Large intestine (tissue), 3 donors: ENCODE data around the gene SAMSN1. TPM values are rescaled to one million over a fixed set of nuclear protein-coding genes. Genes with fewer than 3 reads are reported as not detected.

Experiments used
- DNase-seq, 2 donors: peaks; one replicate each; pipeline versions ENCODE4 v3.0.0 to v3.0.0-alpha.2; 2013
- H3K27ac ChIP-seq: one replicate; pipeline ENCODE4 v1.5.1; 2013; ENCODE audit warnings: low read length
- H3K27me3 ChIP-seq: 2 replicates; pipeline ENCODE4 v1.6.1; 2013; ENCODE audit warnings: low read length; ENCODE audit not compliant: control insufficient read depth, insufficient read depth
- H3K36me3 ChIP-seq: 2 replicates; pipeline ENCODE4 v1.6.1; 2013; ENCODE audit warnings: low read length; ENCODE audit not compliant: control insufficient read depth, insufficient read depth
- H3K4me1 ChIP-seq: one replicate; pipeline ENCODE4 v1.6.1; 2013; ENCODE audit warnings: low read length; ENCODE audit not compliant: control insufficient read depth, insufficient read depth
- H3K4me3 ChIP-seq: one replicate; pipeline ENCODE4 v1.5.1; 2013; ENCODE audit warnings: low read length
- H3K9me3 ChIP-seq: one replicate; pipeline ENCODE4 v1.6.1; 2013; ENCODE audit warnings: mild to moderate bottlenecking, low read depth, low read length, moderate library complexity; ENCODE audit not compliant: control insufficient read depth
- WGBS: methylation state at CpG from one replicate; pipeline ENCODE4 v1.1.5; 2013; ENCODE audit warnings: low lambda C conversion rate; ENCODE audit not compliant: insufficient coverage; 5-methylcytosine and 5-hydroxymethylcytosine counted together
- polyA plus RNA-seq: library from polyadenylated mRNA; unstranded; fragments of 120-200 nt; gene quantifications from one replicate; pipeline ENCODE4 v1.2.1, GENCODE V29; 2013

Gene SAMSN1
- polyA plus RNA-seq, 1 donor: 3.4 TPM

- Histone ChIP-seq H3K4me1 (no peaks in the 10 kb centered on the region), H3K9me3 (no peaks in the 10 kb centered on the region), H3K36me3 (no peaks in the 10 kb centered on the region), H3K4me3 (no peak overlapping the region), H3K27me3 (no peaks in the 10 kb centered on the region), H3K27ac (no peak overlapping the region)
- DNase-seq: no peak
- no CpG with 5 or more reads among the region's 2 CpGs for WGBS
Observed at GRCh38 chr21:14584357-14585095, 38.4 kb upstream of the SAMSN1 start.

GRCh38 chr21:14583629-14584255, 37.6 kb upstream of the SAMSN1 start:
- DNase-seq: no peak
- Histone ChIP-seq H3K27me3 (no peaks in the 10 kb centered on the region), H3K36me3 (no peaks in the 10 kb centered on the region), H3K27ac (no peak overlapping the region), H3K9me3 (no peaks in the 10 kb centered on the region), H3K4me3 (no peak overlapping the region), H3K4me1 (no peaks in the 10 kb centered on the region)
- 85% methylated on average over 3 of the region's 4 CpGs for WGBS

GRCh38 chr21:14582934-14583628, 37.0 kb upstream of the SAMSN1 start:
- DNase-seq: no peak
- 81% methylated on average over 3 of the region's 10 CpGs for WGBS
- no peaks in the 10 kb centered on the region for H3K4me1 ChIP-seq
- no peaks in the 10 kb centered on the region for H3K36me3 ChIP-seq
- H3K9me3 ChIP-seq: no peaks in the 10 kb centered on the region
- H3K4me3 ChIP-seq: no peak overlapping the region
- no peak overlapping the region for H3K27ac ChIP-seq
- H3K27me3 ChIP-seq: no peaks in the 10 kb centered on the region

GRCh38 chr21:14581902-14582457, 35.9 kb upstream of the SAMSN1 start:
- no peaks in the 10 kb centered on the region for H3K27me3 ChIP-seq
- no peak overlapping the region for H3K27ac ChIP-seq
- WGBS: 80% methylated on average over 1 of the region's 6 CpGs
- no peak overlapping the region for H3K4me3 ChIP-seq
- no peaks in the 10 kb centered on the region for H3K36me3 ChIP-seq
- no peaks in the 10 kb centered on the region for H3K4me1 ChIP-seq
- H3K9me3 ChIP-seq: no peaks in the 10 kb centered on the region
- no peak for DNase-seq

GRCh38 chr21:14573244-14573643, 27.1 kb upstream of the SAMSN1 start:
- Histone ChIP-seq H3K27me3 (no peaks in the 10 kb centered on the region), H3K36me3 (no peaks in the 10 kb centered on the region), H3K4me3 (no peak overlapping the region), H3K9me3 (no peaks in the 10 kb centered on the region), H3K27ac (no peak overlapping the region), H3K4me1 (no peaks in the 10 kb centered on the region)
- DNase-seq: no peak
- 100% methylated on average over 1 of the region's 1 CpG for WGBS

GRCh38 chr21:14572204-14572780, 26.2 kb upstream of the SAMSN1 start:
- WGBS: no CpG with 5 or more reads among the region's 2 CpGs
- H3K36me3 ChIP-seq: no peaks in the 10 kb centered on the region
- H3K4me3 ChIP-seq: no peak overlapping the region
- no peaks in the 10 kb centered on the region for H3K9me3 ChIP-seq
- H3K27ac ChIP-seq: no peak overlapping the region
- no peaks in the 10 kb centered on the region for H3K27me3 ChIP-seq
- no peak for DNase-seq
- no peaks in the 10 kb centered on the region for H3K4me1 ChIP-seq

GRCh38 chr21:14569868-14570267, 23.8 kb upstream of the SAMSN1 start:
- H3K27ac ChIP-seq: no peak overlapping the region
- H3K4me3 ChIP-seq: no peak overlapping the region
- 80% methylated on average over 1 of the region's 6 CpGs for WGBS
- no peaks in the 10 kb centered on the region for H3K36me3 ChIP-seq
- DNase-seq: no peak
- H3K27me3 ChIP-seq: no peaks in the 10 kb centered on the region
- no peaks in the 10 kb centered on the region for H3K9me3 ChIP-seq
- H3K4me1 ChIP-seq: no peaks in the 10 kb centered on the region

GRCh38 chr21:14569026-14569621, 23.0 kb upstream of the SAMSN1 start:
- H3K36me3 ChIP-seq: no peaks in the 10 kb centered on the region
- H3K9me3 ChIP-seq: no peaks in the 10 kb centered on the region
- no peaks in the 10 kb centered on the region for H3K27me3 ChIP-seq
- H3K27ac ChIP-seq: no peak overlapping the region
- H3K4me3 ChIP-seq: no peak overlapping the region
- DNase-seq: no peak
- H3K4me1 ChIP-seq: no peaks in the 10 kb centered on the region
- 83% methylated on average over 2 of the region's 3 CpGs for WGBS

- no peaks in the 10 kb centered on the region for H3K27me3 ChIP-seq
- H3K27ac ChIP-seq: no peak overlapping the region
- no peaks in the 10 kb centered on the region for H3K36me3 ChIP-seq
- WGBS: 50% methylated on average over 2 of the region's 7 CpGs
- H3K4me1 ChIP-seq: no peaks in the 10 kb centered on the region
- no peak overlapping the region for H3K4me3 ChIP-seq
- H3K9me3 ChIP-seq: no peaks in the 10 kb centered on the region
- no peak for DNase-seq
Observed at GRCh38 chr21:14567331-14568279, 21.5 kb upstream of the SAMSN1 start.
